CD4-positive, alpha-beta memory T cell (primary cell): ENCODE results near the gene TMEM245. TPM values are rescaled to one million over a fixed set of nuclear protein-coding genes. Genes with fewer than 3 reads are reported as not detected.
A peak's percentile ranks its signal among the peaks of the same experiment; 100 is the strongest.

Experiments
- CTCF ChIA-PET: fragments of 350-600 bp; sonication (Branson Sonifier 250); formaldehyde crosslinking; loops from one replicate; lab custom pipeline; 2021; ENCODE audit warnings: inconsistent platforms; ENCODE audit not compliant: partially characterized antibody; lab: Charles Lee
- POLR2A ChIA-PET: fragments of 350-600 bp; sonication (Branson Sonifier 250); formaldehyde crosslinking; loops from one replicate; lab custom pipeline; 2021; ENCODE audit not compliant: partially characterized antibody; lab: Charles Lee
- DNase-seq, 5 donors: peaks; one replicate each; pipeline versions ENCODE4 v3.0.0 to v3.0.0-alpha.2; 2020 to 2022; ENCODE audit warnings: mixed read lengths in 1 of 5
- H3K27ac ChIP-seq: one replicate; pipeline ENCODE4 v1.7.0; 2013; ENCODE audit warnings: low read depth, low read length
- H3K27me3 ChIP-seq: 2 replicates; pipeline ENCODE4 v1.7.0; 2013; ENCODE audit warnings: mild to moderate bottlenecking, low read length, moderate library complexity; ENCODE audit not compliant: insufficient read depth
- H3K36me3 ChIP-seq: 2 replicates; pipeline ENCODE4 v1.7.0; 2013; ENCODE audit warnings: mild to moderate bottlenecking, low read length, moderate library complexity; ENCODE audit not compliant: insufficient read depth
- H3K4me1 ChIP-seq: 2 replicates; pipeline ENCODE4 v1.7.0; 2013; ENCODE audit warnings: mild to moderate bottlenecking, low read length, moderate library complexity; ENCODE audit not compliant: insufficient read depth
- H3K4me3 ChIP-seq, 2 donors: one replicate each; pipeline ENCODE4 v1.7.0; 2013; ENCODE audit warnings: low read length in 2 of 2, mild to moderate bottlenecking in 1 of 2
- H3K9me3 ChIP-seq, 2 donors: one replicate each; pipeline ENCODE4 v1.7.0; 2013; ENCODE audit warnings: low read length in 2 of 2, control low read depth in 1 of 2; ENCODE audit not compliant: control insufficient read depth in 1 of 2
- H3K27ac Mint-ChIP-seq, 7 donors: one replicate each; pipeline ENCODE4 v1.8.0; 2020 to 2021; ENCODE audit warnings: mixed read lengths in 7 of 7, mild to moderate bottlenecking in 6 of 7, inconsistent platforms in 3 of 7, moderate library complexity in 3 of 7
- H3K27me3 Mint-ChIP-seq, 2 donors: one replicate each; pipeline ENCODE4 v1.8.0; 2020 to 2021; ENCODE audit warnings: mixed read lengths in 2 of 2
- H3K36me3 Mint-ChIP-seq, 2 donors: one replicate each; pipeline ENCODE4 v1.8.0; 2020 to 2021; ENCODE audit warnings: mixed read lengths in 2 of 2, inconsistent platforms in 1 of 2, mild to moderate bottlenecking in 1 of 2
- H3K4me1 Mint-ChIP-seq, 4 donors: one replicate each; pipeline ENCODE4 v1.8.0; 2020 to 2021; ENCODE audit warnings: mixed read lengths in 4 of 4, mild to moderate bottlenecking in 1 of 4
- H3K4me3 Mint-ChIP-seq, 8 donors: one replicate each; pipeline ENCODE4 v1.8.0; 2020 to 2021; ENCODE audit warnings: mixed read lengths in 8 of 8, mild to moderate bottlenecking in 7 of 8, moderate library complexity in 6 of 8, inconsistent platforms in 3 of 8
- H3K9me3 Mint-ChIP-seq, 8 donors: one replicate each; pipeline ENCODE4 v1.8.0; 2020 to 2021; ENCODE audit warnings: mixed read lengths in 8 of 8, mild to moderate bottlenecking in 5 of 8, inconsistent platforms in 3 of 8, moderate library complexity in 1 of 8
- intact Hi-C: fragments of 100-400 bp; cut with micrococcal nuclease; formaldehyde crosslinking; loops from one replicate; pipeline ENCODE4 v1.15.1; 2023
- polyA plus RNA-seq, 2 donors: library from polyadenylated mRNA; unstranded; fragments of 300-500 nt; fragmentation: Illumina TruSeq; gene quantifications; one replicate each; pipeline ENCODE4 v1.2.3, GENCODE V29; 2021
- total RNA-seq, 2 experiments: library from RNA; stranded (reverse); gene quantifications; one replicate each; pipeline ENCODE4 v1.2.3, GENCODE V29; 2021

TMEM245 gene
- total and polyA plus RNA-seq, 4 experiments from 2014 or later: 28.9 to 74.3 (median 57.0) TPM

DNA sequence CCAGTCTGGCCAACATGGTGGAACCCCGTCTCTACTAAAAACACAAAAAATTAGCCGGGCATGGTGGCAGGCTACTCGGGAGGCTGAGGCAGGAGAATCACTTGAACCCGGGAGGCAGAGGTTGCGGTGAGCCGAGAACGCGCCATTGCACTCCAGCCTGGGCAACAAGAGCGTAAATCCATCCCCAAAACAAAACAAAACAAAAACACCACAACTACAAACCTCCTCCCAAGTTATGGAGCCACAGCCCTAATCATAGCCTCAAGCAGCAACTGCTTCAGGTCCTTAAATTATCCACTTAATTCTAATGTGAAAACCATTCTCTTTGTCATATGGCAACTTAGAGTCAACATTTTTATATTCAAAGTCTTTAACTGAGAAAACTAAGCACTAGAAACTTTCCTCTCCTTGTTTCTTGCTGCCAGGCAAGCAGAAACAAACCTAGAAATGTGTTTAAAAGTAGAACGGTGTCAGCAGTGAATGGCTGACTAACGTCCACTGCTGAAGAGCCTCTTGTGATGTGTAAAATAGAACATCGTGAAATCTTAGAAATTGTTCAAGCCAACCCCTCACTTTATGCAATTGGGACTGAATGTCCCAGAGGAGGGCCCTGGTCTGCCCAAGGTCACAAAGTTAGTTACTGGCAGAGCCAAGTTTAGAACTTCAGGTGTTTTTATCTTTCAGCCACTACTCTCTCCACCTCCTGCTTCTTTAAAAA is 5.7 kb downstream of the TMEM245 start:
- no peaks in the 10 kb centered on the region for H3K9me3 ChIP-seq
- Mint-ChIP-seq H3K27ac (peak overlapping the region; percentile 17 to 74 (median 63)), H3K27me3 (no peaks in the 10 kb centered on the region), H3K36me3 (peaks cover 16 to 22% of the 10 kb centered on the region in 2 donors), H3K9me3 (no peaks in the 10 kb centered on the region), H3K4me1 (peaks cover 60 to 92% (median 75%) of the 10 kb centered on the region in 4 donors), H3K4me3 (peak overlapping the region in 6 of 8 donors; percentile 31 to 78 (median 58))
- ChIA-PET CTCF (no interaction called here), POLR2A (no interaction called here)
- no peak overlapping the region for H3K27ac ChIP-seq
- intact Hi-C loops: no loop called here
- no peaks in the 10 kb centered on the region for H3K36me3 ChIP-seq
- no peaks in the 10 kb centered on the region for H3K27me3 ChIP-seq
- DNase-seq: no peak
- H3K4me1 ChIP-seq: peaks cover 92% of the 10 kb centered on the region
- H3K4me3 ChIP-seq: no peak overlapping the region

DNA sequence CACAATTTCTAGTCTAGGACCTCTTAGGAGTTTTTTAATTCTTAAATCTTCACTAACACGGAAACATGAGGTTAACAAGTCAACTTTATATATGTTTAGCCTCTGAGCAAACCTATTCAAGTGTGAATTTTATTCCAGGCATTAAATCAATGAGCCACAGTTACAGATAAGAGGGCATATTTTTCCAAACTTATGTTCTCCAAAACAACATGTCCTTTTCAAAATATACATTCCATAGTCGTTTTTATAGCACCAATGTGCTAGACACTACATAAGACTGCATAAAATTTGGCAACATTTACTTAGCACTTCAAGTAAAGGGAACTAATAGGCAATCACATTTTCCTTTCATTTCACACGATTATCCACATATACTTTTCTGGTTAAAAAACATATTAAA is 6.5 kb downstream of the TMEM245 start:
- no peak for DNase-seq
- Histone ChIP-seq H3K27me3 (no peaks in the 10 kb centered on the region), H3K9me3 (no peaks in the 10 kb centered on the region), H3K36me3 (no peaks in the 10 kb centered on the region), H3K4me3 (no peak overlapping the region), H3K4me1 (peaks cover 96% of the 10 kb centered on the region), H3K27ac (no peak overlapping the region)
- H3K4me1 Mint-ChIP-seq: peaks cover 58 to 94% (median 77%) of the 10 kb centered on the region in 4 donors
- ChIA-PET POLR2A (no interaction called here), CTCF (no interaction called here)
- H3K27me3 Mint-ChIP-seq: no peaks in the 10 kb centered on the region
- H3K27ac Mint-ChIP-seq: peak overlapping the region in 5 of 7 donors; percentile 31 to 82 (median 68)
- H3K4me3 Mint-ChIP-seq: peak overlapping the region in 3 of 8 donors; percentile 34 to 78 (median 61)
- no peaks in the 10 kb centered on the region for H3K9me3 Mint-ChIP-seq
- H3K36me3 Mint-ChIP-seq: peaks cover 16% of the 10 kb centered on the region in 2 donors
- intact Hi-C loops: no loop called here

DNA sequence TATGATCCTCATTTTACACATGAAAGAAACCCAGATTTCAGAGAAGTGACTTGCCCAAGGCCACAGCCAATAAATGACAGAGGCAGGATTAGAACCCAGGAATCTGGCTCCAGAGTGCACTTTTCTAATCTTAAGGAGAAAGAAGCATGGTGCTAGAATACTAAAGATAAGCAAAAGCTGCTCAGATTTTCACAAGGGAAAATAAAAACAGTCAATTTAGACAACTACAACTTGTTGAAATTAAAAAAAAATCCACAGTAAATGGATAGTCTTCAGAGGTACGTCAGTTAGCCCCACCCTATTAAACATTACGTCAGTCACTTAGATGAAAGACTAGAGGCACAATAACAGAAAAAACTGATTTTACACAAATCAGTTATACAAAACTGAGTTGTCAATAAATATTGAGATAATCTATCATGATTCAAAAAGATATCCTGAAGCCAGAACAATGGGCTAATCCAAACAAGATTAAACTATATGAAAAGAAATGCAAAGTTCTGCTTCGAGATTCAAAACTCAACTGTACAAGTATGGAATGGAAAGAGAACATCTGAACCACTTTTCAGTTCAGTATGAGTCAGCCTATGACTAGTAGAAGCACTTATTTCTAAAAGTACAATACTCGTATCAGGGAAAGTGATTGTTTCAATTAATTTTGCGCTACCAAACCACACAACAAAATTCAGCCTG is 9.3 kb downstream of the TMEM245 start:
- H3K4me3 Mint-ChIP-seq: peak overlapping the region; percentile 17 to 82 (median 78)
- no peaks in the 10 kb centered on the region for H3K27me3 Mint-ChIP-seq
- peak; percentile 50 to 71 (median 64) for DNase-seq
- H3K9me3 Mint-ChIP-seq: no peaks in the 10 kb centered on the region
- peak overlapping the region; percentile 57 for H3K27ac ChIP-seq
- no peaks in the 10 kb centered on the region for H3K27me3 ChIP-seq
- H3K36me3 ChIP-seq: peaks cover 2% of the 10 kb centered on the region
- intact Hi-C loops: loop anchor here (1.0 kb wide), 2 partner anchors 8 to 9 kb away; partner anchors contain the start of gene TMEM245
- H3K4me3 ChIP-seq: peak overlapping the region in 1 of 2 donors; percentile 29
- H3K4me1 ChIP-seq: peaks cover 88% of the 10 kb centered on the region
- peak overlapping the region; percentile 82 to 98 (median 95) for H3K27ac Mint-ChIP-seq
- ChIA-PET CTCF (no interaction called here), POLR2A (interaction anchor here (2.0 to 4.6 kb wide), 2 partner anchors 8 to 10 kb away, joined by 6 to 51 read pairs; partner anchors contain the start of gene TMEM245)
- H3K4me1 Mint-ChIP-seq: peaks cover 54 to 84% (median 70%) of the 10 kb centered on the region in 4 donors
- H3K36me3 Mint-ChIP-seq: peaks cover 8 to 12% of the 10 kb centered on the region in 2 donors
- no peaks in the 10 kb centered on the region for H3K9me3 ChIP-seq

DNA sequence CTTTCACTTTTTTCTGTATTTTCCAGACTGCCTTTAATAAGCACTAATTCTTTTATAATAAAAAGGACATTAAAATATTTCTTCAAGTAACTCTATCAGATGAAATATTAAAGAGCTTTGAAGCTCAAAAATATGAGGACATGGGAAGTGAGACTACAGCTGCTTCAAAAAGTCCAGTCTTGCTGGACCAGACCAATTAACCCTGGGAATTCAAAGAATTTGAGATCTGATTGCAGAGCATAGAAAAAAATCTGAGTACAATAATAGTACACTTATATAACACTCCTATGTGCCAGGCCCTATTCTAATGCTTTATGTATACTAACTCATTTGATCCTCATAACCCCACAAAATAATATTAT is 9.8 kb downstream of the TMEM245 start:
- peak overlapping the region; percentile 17 to 82 (median 78) for H3K4me3 Mint-ChIP-seq
- H3K4me1 Mint-ChIP-seq: peaks cover 53 to 80% (median 69%) of the 10 kb centered on the region in 4 donors
- intact Hi-C loops: loop anchor here (1.0 to 2.0 kb wide), 3 partner anchors 8 to 17 kb away; partner anchors contain the start of gene TMEM245
- ChIA-PET CTCF (interaction anchor here (1.1 to 1.4 kb wide), 3 partner anchors 8 to 14 kb away, joined by 4 to 10 read pairs (median 6); no protein-coding TSS in a partner anchor), POLR2A (interaction anchor here (0.7 to 4.6 kb wide), 3 partner anchors 9 to 25 kb away, joined by 4 to 51 read pairs (median 6); partner anchors contain the start of gene TMEM245)
- peaks cover 85% of the 10 kb centered on the region for H3K4me1 ChIP-seq
- no peaks in the 10 kb centered on the region for H3K9me3 Mint-ChIP-seq
- no peaks in the 10 kb centered on the region for H3K9me3 ChIP-seq
- DNase-seq: no peak
- H3K27me3 Mint-ChIP-seq: no peaks in the 10 kb centered on the region
- H3K4me3 ChIP-seq: no peak overlapping the region
- no peaks in the 10 kb centered on the region for H3K27me3 ChIP-seq
- peaks cover 6% of the 10 kb centered on the region for H3K36me3 ChIP-seq
- peaks cover 14 to 17% of the 10 kb centered on the region in 2 donors for H3K36me3 Mint-ChIP-seq
- H3K27ac ChIP-seq: peak overlapping the region; percentile 57
- peak overlapping the region; percentile 82 to 98 (median 95) for H3K27ac Mint-ChIP-seq

DNA sequence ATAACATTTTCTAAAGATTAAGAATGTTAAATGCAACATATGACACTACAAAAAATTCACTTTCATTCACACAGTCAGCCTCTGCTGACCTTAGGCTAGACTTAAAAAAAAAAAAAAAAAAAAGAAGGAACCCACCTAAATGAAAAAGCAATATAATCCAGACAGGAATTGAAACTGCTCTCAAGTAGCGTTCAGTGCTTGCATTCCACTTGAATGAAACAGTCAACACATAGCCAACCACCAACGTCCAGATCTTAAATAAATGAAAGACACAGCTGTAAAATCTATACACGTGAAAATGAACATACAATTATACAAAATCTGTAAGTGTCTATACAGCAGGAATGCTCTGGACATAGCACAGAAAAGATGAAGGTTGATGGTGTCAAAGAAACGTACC is 11.4 kb downstream of the TMEM245 start:
- CTCF ChIA-PET: no interaction called here
- intact Hi-C loops: loop anchor here (2.0 kb wide), 1 partner anchor 16 kb away; no protein-coding TSS in a partner anchor
- no peaks in the 10 kb centered on the region for H3K27me3 Mint-ChIP-seq

DNA sequence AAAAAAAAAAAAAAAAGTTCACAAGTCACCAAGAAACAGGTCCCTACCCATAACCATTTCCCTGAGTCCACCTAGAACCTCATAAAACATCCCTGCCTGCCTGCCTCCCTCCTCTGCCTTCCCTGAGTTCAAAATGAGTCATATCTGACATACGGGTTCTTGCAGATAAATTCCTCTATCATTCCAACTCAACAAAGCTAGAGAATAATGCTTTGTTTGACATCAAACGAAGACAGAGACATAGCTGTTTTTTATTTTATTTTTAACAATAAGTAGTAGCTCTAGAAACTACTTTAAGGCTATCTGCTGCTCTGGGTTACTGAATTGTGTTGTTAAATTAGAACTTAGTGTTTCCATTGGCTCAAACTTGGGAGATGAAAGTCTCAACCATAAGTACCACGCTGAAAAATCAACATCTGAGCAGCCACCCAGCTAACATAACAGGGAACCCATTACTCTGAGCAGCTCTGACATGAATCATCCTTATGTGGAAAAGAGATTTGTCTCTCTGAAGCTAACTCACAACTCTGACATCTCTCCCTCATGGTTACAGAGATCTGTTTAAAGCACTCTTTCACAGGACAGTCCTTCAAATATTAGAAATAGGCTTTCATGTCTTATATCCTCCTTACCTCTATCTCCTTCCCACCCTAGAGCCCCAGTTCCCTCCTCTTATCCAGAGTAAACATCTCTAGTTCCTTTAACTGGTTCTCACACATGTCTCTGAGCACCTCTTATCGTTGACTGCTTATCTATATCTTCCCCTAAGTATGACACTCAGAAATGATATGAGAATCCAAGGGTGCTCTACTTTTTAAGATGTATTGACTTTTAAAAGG is 12.1 kb downstream of the TMEM245 start:
- Mint-ChIP-seq H3K36me3 (peaks cover 24 to 26% of the 10 kb centered on the region in 2 donors), H3K4me1 (peaks cover 49 to 69% (median 59%) of the 10 kb centered on the region in 4 donors), H3K9me3 (peaks cover 0 to 8% (median 5%) of the 10 kb centered on the region in 8 donors), H3K27ac (peak overlapping the region; percentile 68 to 94 (median 85)), H3K4me3 (peak overlapping the region in 6 of 8 donors; percentile 27 to 67 (median 45)), H3K27me3 (no peaks in the 10 kb centered on the region)
- Histone ChIP-seq H3K9me3 (peaks cover 0 to 5% of the 10 kb centered on the region in 2 donors), H3K4me1 (peaks cover 71% of the 10 kb centered on the region), H3K4me3 (no peak overlapping the region), H3K27me3 (no peaks in the 10 kb centered on the region), H3K36me3 (peaks cover 9% of the 10 kb centered on the region), H3K27ac (no peak overlapping the region)
- ChIA-PET POLR2A (interaction anchor here (0.7 to 4.6 kb wide), 2 partner anchors 11 kb away, joined by 5 to 51 read pairs; partner anchors contain the start of gene TMEM245), CTCF (interaction anchor here (1.0 kb wide), 1 partner anchor 12 kb away, joined by 4 read pairs; no protein-coding TSS in a partner anchor)
- intact Hi-C loops: loop anchor here (2.0 kb wide), 1 partner anchor 15 kb away; no protein-coding TSS in a partner anchor
- DNase-seq: no peak

More for the DNA sequence above, 11.4 kb downstream of the TMEM245 start:
- no peak overlapping the region for H3K4me3 ChIP-seq
- H3K27me3 ChIP-seq: no peaks in the 10 kb centered on the region
- H3K4me1 ChIP-seq: peaks cover 71% of the 10 kb centered on the region
- no peak overlapping the region for H3K27ac ChIP-seq
- peak overlapping the region; percentile 57 to 95 (median 85) for H3K27ac Mint-ChIP-seq
- H3K4me3 Mint-ChIP-seq: peak overlapping the region in 6 of 8 donors; percentile 8 to 67 (median 32)
- peaks cover 46 to 70% (median 58%) of the 10 kb centered on the region in 4 donors for H3K4me1 Mint-ChIP-seq
- H3K9me3 Mint-ChIP-seq: peaks cover 0 to 4% (median 2%) of the 10 kb centered on the region in 8 donors
- peaks cover 6% of the 10 kb centered on the region for H3K36me3 ChIP-seq
- peaks cover 17 to 19% of the 10 kb centered on the region in 2 donors for H3K36me3 Mint-ChIP-seq
- POLR2A ChIA-PET: interaction anchor here (2.0 to 4.6 kb wide), 2 partner anchors 8 to 10 kb away, joined by 6 to 51 read pairs; partner anchors contain the start of gene TMEM245
- no peaks in the 10 kb centered on the region for H3K9me3 ChIP-seq
- DNase-seq: no peak
